CD4-positive, alpha-beta T cell treated with Interferon alpha-2 for 1 hour (primary cell): ENCODE data around the gene SOX12.
"Not testable (repeated sequence)": the region's sequence is repeated elsewhere in the genome, so short reads cannot be mapped to it uniquely, and the experiment has no call there.

Experiments
- DNase-seq, 2 donors: peaks; one replicate each; pipeline ENCODE4 v3.0.0-alpha.2; 2020 to 2022

SOX12 gene

GRCh38 chr20:328975-329695 lies 3.8 kb downstream of the SOX12 start:
- no peak for DNase-seq

- DNase-seq, result no peak
These were observed 4.5 kb downstream of the SOX12 start for GRCh38 chr20:329851-330232.

GRCh38 chr20:330233-331149 lies 5.1 kb downstream of the SOX12 start:
- DNase-seq, result peak; percentile 72 to 80

- no peak for DNase-seq
These were observed 9.2 kb downstream of the SOX12 start for GRCh38 chr20:334578-334977.

- not testable (repeated sequence) for DNase-seq
These were observed 10.7 kb downstream of the SOX12 start for GRCh38 chr20:336040-336439.

- no peak for DNase-seq
These were observed 16.3 kb downstream of the SOX12 start for GRCh38 chr20:341682-342081.

GRCh38 chr20:343107-343506 lies 17.8 kb downstream of the SOX12 start:
- DNase-seq, result no peak

GRCh38 chr20:346033-346639 lies 20.8 kb downstream of the SOX12 start:
- DNase-seq, result no peak

- DNase-seq, result peak in 1 of 2 donors; percentile 24
These were observed 21.4 kb downstream of the SOX12 start, which contains the start of gene NRSN2 for GRCh38 chr20:346640-347316. Gene NRSN2, plus strand, starts transcription at chr20:347111. Its CDS starts 2,533 bp downstream, at chr20:349644.

- no peak for DNase-seq
These were observed 21.9 kb downstream of the SOX12 start for GRCh38 chr20:347317-347639.

- DNase-seq, result peak; percentile 59 to 70
These were observed 22.5 kb downstream of the SOX12 start for GRCh38 chr20:347640-348484.

- no peak for DNase-seq
These were observed 23.9 kb downstream of the SOX12 start for GRCh38 chr20:348972-349841.

GRCh38 chr20:353166-353565 lies 27.8 kb downstream of the SOX12 start:
- no peak for DNase-seq

- DNase-seq, result peak; percentile 81 to 87
These were observed 29.1 kb downstream of the SOX12 start for GRCh38 chr20:354298-354977.

GRCh38 chr20:356154-356553 lies 30.8 kb downstream of the SOX12 start:
- DNase-seq, result not testable (repeated sequence)

GRCh38 chr20:356745-357144 lies 31.4 kb downstream of the SOX12 start:
- DNase-seq, result no peak

- DNase-seq, result no peak
These were observed 33.7 kb downstream of the SOX12 start for GRCh38 chr20:358891-359555.

- no peak for DNase-seq
These were observed 36.2 kb downstream of the SOX12 start for GRCh38 chr20:361561-361960.
